Activated CD4-positive, alpha-beta memory T cell treated with anti-CD3 and anti-CD28 coated beads, Interleukin-2, amount 10 ng/mL, durations not matched to agents 7 days and 5 days (primary cell): Measurements from ENCODE around the gene MEOX2. TPM values are rescaled to one million over a fixed set of nuclear protein-coding genes. Genes with fewer than 3 reads are reported as not detected.

Source experiments
- CTCF ChIA-PET: fragments of 350-600 bp; sonication (Branson Sonifier 250); formaldehyde crosslinking; loops from one replicate; lab custom pipeline; 2021; ENCODE audit warnings: antibody characterized with exemption, inconsistent platforms; lab: Charles Lee
- POLR2A ChIA-PET: fragments of 350-600 bp; sonication (Branson Sonifier 250); formaldehyde crosslinking; loops from one replicate; lab custom pipeline; 2021; ENCODE audit warnings: antibody characterized with exemption; lab: Charles Lee
- DNase-seq: peaks from one replicate; pipeline ENCODE4 v3.0.0-alpha.2; 2020
- H3K27ac Mint-ChIP-seq: one replicate; pipeline ENCODE4 v1.8.0; 2021; ENCODE audit warnings: mild to moderate bottlenecking, mixed read lengths
- H3K27me3 Mint-ChIP-seq: one replicate; pipeline ENCODE4 v1.8.0; 2021; ENCODE audit warnings: mixed read lengths
- H3K36me3 Mint-ChIP-seq: one replicate; pipeline ENCODE4 v1.8.0; 2021; ENCODE audit warnings: low read depth, mixed read lengths
- H3K4me1 Mint-ChIP-seq: one replicate; pipeline ENCODE4 v1.8.0; 2021; ENCODE audit warnings: mixed read lengths
- H3K4me3 Mint-ChIP-seq: one replicate; pipeline ENCODE4 v1.8.0; 2021; ENCODE audit warnings: mild to moderate bottlenecking, mixed read lengths
- H3K9me3 Mint-ChIP-seq: one replicate; pipeline ENCODE4 v1.8.0; 2021; ENCODE audit warnings: mixed read lengths
- total RNA-seq, 2 experiments: library from RNA; stranded (reverse); gene quantifications; one replicate each; pipeline ENCODE4 v1.2.3, GENCODE V29; 2021

MEOX2 gene
- not detected for total RNA-seq

DNA sequence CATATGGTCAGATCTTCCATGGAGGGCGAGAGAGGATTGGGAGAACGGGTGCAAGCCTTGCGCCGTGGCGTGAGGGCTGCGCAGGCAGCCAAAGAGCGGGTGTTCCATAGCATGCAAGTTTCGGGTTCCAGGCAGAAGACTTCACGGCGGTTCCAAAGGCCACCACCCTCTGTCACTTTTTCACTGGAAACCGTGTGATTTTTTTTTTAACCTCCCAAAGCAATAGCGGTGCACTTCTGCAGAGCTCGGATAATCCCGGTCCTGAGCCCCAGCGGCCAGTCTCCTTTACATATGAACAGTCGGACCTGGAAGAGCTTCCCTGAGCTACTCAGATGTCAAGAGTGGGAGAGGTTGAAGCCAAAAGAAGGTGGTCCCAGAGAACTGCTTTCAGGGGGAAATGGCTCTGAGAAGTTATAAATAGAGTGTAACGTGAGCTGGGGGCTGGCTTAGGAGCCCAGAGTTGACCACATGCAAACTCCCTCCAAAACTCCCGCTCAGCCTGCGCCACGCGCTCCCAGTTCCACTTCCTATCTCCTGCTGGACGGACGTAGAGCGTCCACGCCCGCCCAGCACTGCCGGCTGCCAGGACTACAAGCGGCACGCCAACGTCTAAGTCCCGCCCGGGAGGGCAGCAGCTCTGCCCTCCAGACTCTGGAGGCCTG, at the start of gene MEOX2:
MEOX2 (minus strand) TSS at position 389 of the 662 bp plus-strand sequence; CDS start at position 108, 281 bp downstream.
- ChIA-PET CTCF (no interaction called here), POLR2A (no interaction called here)
- no peaks in the 10 kb centered on the region for H3K4me1 Mint-ChIP-seq
- peaks cover 37% of the 10 kb centered on the region for H3K27me3 Mint-ChIP-seq
- H3K9me3 Mint-ChIP-seq = no peaks in the 10 kb centered on the region
- DNase-seq = no peak
- no peak within 1 kb of the TSS for H3K27ac Mint-ChIP-seq
- H3K4me3 Mint-ChIP-seq = no peak within 1 kb of the TSS
- no peaks in the 10 kb centered on the region for H3K36me3 Mint-ChIP-seq

DNA sequence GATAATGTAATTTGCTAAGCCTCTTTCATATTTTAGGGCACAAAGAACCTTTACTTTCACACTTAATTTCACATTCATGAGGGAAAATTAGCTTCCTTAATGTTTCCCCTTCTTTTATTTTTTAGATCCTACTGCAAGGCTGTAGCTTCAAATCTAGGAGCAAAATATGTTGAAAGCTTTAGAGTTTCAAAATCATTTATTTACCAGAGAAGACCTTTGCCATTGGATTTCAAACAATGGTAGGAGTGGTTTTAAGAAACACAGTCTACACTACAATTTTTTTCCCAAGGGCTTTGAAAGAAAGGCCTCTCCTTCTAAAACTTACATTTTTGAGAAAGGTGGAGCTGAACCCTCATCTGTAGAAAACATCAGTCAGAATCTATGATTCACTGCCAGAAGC, 43.3 kb upstream of the MEOX2 start:
- POLR2A ChIA-PET = no interaction called here
- Mint-ChIP-seq H3K36me3 (no peaks in the 10 kb centered on the region), H3K27me3 (no peaks in the 10 kb centered on the region), H3K4me3 (no peak overlapping the region), H3K27ac (no peak overlapping the region), H3K9me3 (no peaks in the 10 kb centered on the region), H3K4me1 (no peaks in the 10 kb centered on the region)
- no peak for DNase-seq
- CTCF ChIA-PET = no interaction called here

DNA sequence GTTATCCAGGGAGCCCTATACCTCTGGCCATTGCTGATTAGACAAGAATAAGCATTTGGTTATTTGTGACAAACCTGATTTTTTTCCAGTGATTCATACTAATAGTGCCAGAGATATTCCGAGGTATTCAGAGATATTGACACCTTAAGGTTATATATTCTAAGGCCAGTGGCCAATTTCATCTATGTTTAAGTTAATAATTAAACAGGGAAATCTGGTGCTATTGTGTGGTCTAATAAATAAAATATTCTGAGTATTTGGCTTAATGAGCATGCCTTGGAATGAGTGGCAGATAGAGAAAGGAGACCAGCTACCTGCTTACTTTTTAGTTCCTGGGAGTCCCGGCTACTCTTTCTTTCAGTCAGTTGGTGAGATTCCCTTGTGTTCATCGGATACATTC, 38.6 kb upstream of the MEOX2 start:
- Mint-ChIP-seq H3K36me3 (no peaks in the 10 kb centered on the region), H3K4me1 (no peaks in the 10 kb centered on the region), H3K27me3 (no peaks in the 10 kb centered on the region), H3K4me3 (no peak overlapping the region), H3K27ac (no peak overlapping the region), H3K9me3 (no peaks in the 10 kb centered on the region)
- POLR2A ChIA-PET = no interaction called here
- CTCF ChIA-PET = no interaction called here
- no peak for DNase-seq

DNA sequence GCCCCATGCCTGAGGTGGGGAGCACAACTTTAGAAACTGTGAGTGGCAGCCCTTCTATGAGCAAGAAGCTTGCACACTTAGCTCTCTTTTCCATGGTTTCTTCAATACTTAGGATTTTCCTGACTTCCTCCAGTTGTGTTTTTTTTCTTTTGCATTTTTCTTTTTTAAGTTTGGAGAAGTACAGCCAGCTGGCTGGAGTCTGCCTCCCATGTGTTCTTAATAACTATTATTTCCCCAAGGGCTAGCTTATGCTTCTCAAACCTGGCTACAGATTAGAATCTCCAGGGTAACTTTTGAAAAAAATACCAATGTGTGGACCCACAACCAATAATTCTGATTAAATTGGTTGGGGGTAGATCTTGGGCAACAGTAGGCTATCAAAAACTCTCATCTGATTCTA, 37.4 kb upstream of the MEOX2 start:
- Mint-ChIP-seq H3K27me3 (no peaks in the 10 kb centered on the region), H3K36me3 (no peaks in the 10 kb centered on the region), H3K9me3 (no peaks in the 10 kb centered on the region), H3K4me1 (no peaks in the 10 kb centered on the region), H3K4me3 (no peak overlapping the region), H3K27ac (no peak overlapping the region)
- no peak for DNase-seq
- ChIA-PET CTCF (no interaction called here), POLR2A (no interaction called here)

DNA sequence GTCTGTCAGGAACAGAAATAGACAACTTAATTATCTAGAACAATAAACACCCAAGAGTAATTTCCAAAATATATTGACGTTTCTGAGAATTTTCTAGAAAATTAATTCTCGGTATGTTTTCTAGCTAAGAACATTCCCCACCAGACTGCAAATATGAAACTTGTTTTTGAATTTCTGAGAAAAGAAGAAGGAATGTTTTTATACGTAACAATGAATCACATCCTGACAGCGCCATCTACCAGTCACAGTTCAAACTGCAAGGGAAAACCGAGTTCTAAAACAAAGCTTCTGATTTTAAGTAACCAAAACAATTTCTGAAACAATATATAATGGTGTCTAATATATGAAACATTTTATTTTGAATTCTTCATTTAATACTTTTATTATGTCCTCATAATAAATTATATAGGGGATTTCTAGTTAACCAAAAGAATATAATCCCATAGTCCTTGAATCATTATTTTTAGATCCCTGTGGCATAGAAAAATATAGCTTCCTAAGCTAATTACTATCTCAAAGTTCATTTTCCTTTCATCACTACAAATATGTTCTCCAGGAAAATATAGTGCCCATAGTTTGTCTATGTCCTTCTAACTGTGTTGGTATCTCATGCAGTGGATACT, 34.5 kb upstream of the MEOX2 start:
- ChIA-PET CTCF (interaction anchor here (1.4 kb wide), 2 partner anchors 11 to 17 kb away, joined by 3 to 11 read pairs; no protein-coding TSS in a partner anchor), POLR2A (no interaction called here)
- H3K4me3 Mint-ChIP-seq = no peak overlapping the region
- H3K27me3 Mint-ChIP-seq = no peaks in the 10 kb centered on the region
- no peaks in the 10 kb centered on the region for H3K9me3 Mint-ChIP-seq
- H3K4me1 Mint-ChIP-seq = no peaks in the 10 kb centered on the region
- H3K27ac Mint-ChIP-seq = no peak overlapping the region
- no peaks in the 10 kb centered on the region for H3K36me3 Mint-ChIP-seq
- no peak for DNase-seq

DNA sequence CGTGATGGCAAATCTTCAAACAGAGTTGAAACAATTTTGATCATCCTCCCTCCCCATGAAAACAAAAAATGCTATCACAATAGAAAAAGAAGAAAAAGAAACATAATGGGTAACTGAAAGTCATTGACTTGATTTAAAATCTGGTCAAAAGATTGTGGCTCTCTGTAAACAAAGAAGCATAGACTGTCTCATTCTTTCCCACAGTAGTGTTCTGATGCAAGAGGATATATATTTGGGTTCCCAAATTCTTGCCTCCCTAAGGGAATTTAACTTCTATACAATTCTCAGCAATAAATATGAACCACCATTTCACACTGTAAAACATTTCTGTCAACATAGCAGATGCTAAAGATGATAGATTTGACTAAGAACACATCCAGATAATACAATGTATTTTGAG, 32.8 kb upstream of the MEOX2 start:
- no peaks in the 10 kb centered on the region for H3K27me3 Mint-ChIP-seq
- no peak overlapping the region for H3K27ac Mint-ChIP-seq
- no peaks in the 10 kb centered on the region for H3K36me3 Mint-ChIP-seq
- no peak overlapping the region for H3K4me3 Mint-ChIP-seq
- POLR2A ChIA-PET = no interaction called here
- no peak for DNase-seq
- H3K9me3 Mint-ChIP-seq = no peaks in the 10 kb centered on the region
- CTCF ChIA-PET = no interaction called here
- no peaks in the 10 kb centered on the region for H3K4me1 Mint-ChIP-seq

DNA sequence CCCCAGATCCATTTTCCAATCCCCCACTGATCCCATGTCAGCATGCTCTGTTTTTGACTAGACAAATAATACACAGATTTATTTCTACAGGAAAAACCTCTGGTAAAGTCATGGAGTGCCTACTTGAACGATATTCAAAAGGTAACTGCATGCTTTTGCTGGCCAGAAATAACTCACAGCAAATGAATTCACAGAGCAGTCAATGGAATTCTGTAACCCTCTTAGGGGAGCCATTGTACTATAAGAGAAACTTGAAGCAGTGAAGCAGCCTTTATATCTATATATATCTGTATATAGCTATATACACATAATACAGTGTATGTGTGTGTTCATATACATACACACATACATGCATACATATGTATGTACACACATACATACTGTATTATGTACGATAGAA, 29.0 kb upstream of the MEOX2 start:
- no peak overlapping the region for H3K4me3 Mint-ChIP-seq
- no peaks in the 10 kb centered on the region for H3K4me1 Mint-ChIP-seq
- POLR2A ChIA-PET = no interaction called here
- CTCF ChIA-PET = no interaction called here
- no peaks in the 10 kb centered on the region for H3K27me3 Mint-ChIP-seq
- no peaks in the 10 kb centered on the region for H3K36me3 Mint-ChIP-seq
- no peak for DNase-seq
- no peaks in the 10 kb centered on the region for H3K9me3 Mint-ChIP-seq
- no peak overlapping the region for H3K27ac Mint-ChIP-seq

DNA sequence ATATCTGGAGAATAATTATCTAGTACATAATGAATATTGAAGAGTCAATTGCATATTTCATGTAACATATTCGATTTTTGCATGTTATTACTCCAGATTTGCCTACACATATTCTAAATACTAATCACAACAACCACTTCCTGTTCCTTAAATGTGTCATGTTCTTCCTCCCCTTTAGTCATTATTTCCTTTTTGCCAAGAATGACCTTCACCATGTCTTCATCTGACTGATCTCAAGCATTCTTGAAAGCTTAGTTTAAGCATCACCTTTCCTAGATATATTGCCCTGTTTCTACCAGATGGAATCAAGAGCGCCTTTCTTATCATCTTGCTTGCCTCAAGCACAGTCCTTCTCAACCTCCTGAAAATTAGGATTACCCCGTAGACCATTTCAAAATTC, 23.5 kb upstream of the MEOX2 start:
- CTCF ChIA-PET = interaction anchor here (2.9 kb wide), 1 partner anchor 11 kb away, joined by 11 read pairs; no protein-coding TSS in a partner anchor
- peaks cover 6% of the 10 kb centered on the region for H3K4me1 Mint-ChIP-seq
- POLR2A ChIA-PET = no interaction called here
- DNase-seq = no peak
- H3K27me3 Mint-ChIP-seq = no peaks in the 10 kb centered on the region
- no peak overlapping the region for H3K27ac Mint-ChIP-seq
- no peak overlapping the region for H3K4me3 Mint-ChIP-seq
- H3K36me3 Mint-ChIP-seq = no peaks in the 10 kb centered on the region
- peaks cover 5% of the 10 kb centered on the region for H3K9me3 Mint-ChIP-seq

DNA sequence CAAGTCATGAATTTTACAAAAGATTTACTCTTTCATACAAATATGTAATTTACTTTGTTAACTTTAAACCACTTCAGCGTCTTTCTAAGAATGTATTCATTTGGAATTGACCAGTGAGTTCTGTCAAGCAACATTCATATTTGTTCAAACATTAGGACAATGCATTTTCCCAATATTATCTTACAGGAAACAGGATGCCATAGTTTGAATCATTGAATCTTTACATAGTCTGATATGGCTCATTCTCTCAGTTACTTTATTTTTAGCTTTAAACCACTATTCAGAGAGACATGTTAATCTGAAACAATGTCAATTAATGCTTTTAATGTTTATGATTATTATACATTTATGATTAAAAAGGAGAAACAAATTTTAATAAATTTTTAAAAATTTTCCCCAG, 21.1 kb upstream of the MEOX2 start:
- H3K27ac Mint-ChIP-seq = no peak overlapping the region
- DNase-seq = no peak
- H3K36me3 Mint-ChIP-seq = no peaks in the 10 kb centered on the region
- peaks cover 6% of the 10 kb centered on the region for H3K4me1 Mint-ChIP-seq
- ChIA-PET CTCF (no interaction called here), POLR2A (no interaction called here)
- no peaks in the 10 kb centered on the region for H3K27me3 Mint-ChIP-seq
- no peak overlapping the region for H3K4me3 Mint-ChIP-seq
- H3K9me3 Mint-ChIP-seq = peaks cover 8% of the 10 kb centered on the region

DNA sequence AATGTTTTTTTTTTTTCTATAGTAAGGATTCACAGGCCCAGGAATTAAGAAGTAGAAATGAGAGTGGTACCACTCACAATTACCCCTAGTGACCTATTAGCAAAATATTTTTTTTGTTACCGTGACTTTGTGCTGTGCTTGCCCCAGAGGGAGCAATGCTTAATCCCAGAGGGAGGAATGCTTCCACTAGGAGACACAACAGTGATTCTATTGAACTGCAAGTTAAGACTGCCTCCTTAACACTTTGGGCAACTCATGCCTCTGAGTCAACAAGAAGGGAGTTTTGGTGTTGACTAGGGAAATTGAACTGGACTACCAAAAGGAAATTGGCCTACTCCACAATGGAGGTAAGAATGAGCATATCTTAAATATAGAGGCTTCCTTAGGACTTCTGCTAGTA, 17.2 kb upstream of the MEOX2 start:
- Mint-ChIP-seq H3K9me3 (peaks cover 7% of the 10 kb centered on the region), H3K36me3 (no peaks in the 10 kb centered on the region), H3K27ac (no peak overlapping the region), H3K4me3 (no peak overlapping the region), H3K4me1 (no peaks in the 10 kb centered on the region), H3K27me3 (no peaks in the 10 kb centered on the region)
- ChIA-PET CTCF (no interaction called here), POLR2A (no interaction called here)
- DNase-seq = no peak

DNA sequence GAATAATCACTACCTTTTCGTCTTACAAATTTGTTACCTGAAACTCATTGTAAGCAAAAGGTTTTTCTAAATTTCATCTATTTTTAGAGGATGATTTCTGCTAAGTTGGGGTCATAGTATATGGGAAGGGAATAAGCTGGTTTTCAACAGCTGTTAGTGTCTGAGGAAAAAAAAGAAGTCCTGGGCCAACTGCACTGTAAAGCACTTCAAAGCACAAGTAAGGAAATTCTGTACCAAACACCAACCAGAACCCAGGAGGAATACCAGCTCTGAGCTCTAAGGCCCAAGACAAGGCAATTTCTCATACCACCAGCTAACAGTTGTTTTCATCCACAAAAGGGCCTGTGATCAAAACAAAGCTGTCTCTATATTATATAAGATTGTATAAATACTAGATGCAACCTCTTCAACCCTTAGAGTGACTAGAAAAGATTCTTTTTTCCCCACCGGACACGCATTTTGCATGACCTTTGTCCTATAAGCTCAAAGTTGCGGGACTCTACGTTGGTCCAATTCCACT, 6.1 kb upstream of the MEOX2 start:
- no peak for DNase-seq
- no peaks in the 10 kb centered on the region for H3K36me3 Mint-ChIP-seq
- no peaks in the 10 kb centered on the region for H3K4me1 Mint-ChIP-seq
- ChIA-PET CTCF (no interaction called here), POLR2A (no interaction called here)
- no peak overlapping the region for H3K4me3 Mint-ChIP-seq
- no peak overlapping the region for H3K27ac Mint-ChIP-seq
- peaks cover 12% of the 10 kb centered on the region for H3K27me3 Mint-ChIP-seq
- no peaks in the 10 kb centered on the region for H3K9me3 Mint-ChIP-seq

DNA sequence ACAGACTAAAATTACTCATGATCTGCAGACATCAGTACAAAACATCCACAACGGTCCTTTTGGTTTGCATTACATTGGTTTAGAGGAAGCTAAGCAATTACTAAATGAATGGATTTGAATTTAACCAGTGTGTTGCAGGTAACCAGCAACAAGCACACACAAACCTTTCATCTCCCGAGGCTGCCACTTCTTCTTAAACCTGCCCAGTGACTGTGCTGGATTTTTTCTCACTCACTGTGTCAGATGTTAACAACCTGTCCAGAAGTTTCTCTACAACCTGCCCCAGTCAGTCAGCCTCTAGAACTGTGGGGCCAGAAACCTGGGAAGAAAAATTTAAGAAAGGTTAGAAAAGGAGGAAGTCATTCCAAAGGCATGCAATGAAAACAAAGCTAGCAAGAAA, 2.4 kb upstream of the MEOX2 start:
- CTCF ChIA-PET = no interaction called here
- H3K27me3 Mint-ChIP-seq = peaks cover 37% of the 10 kb centered on the region

DNA sequence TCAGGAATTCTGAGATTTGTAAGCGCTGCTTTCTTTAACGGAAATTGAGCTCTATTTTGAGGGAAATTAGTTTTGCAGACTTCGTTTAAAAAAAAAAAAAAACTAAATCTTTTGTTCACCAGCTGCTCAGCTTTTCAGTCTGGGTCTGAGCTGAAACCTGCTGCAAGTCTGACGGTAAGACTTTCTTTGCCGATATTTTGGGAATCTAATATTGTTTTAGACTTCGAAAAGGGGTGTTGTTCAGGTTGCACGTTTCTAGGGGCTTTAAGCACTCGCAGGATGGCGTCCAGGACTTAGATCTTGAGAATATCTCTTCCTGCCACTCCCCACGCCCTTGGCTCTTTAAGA, 1.8 kb upstream of the MEOX2 start:
- no peaks in the 10 kb centered on the region for H3K9me3 Mint-ChIP-seq
- no peak for DNase-seq
- H3K4me3 Mint-ChIP-seq = no peak overlapping the region
- H3K36me3 Mint-ChIP-seq = no peaks in the 10 kb centered on the region
- ChIA-PET POLR2A (no interaction called here), CTCF (no interaction called here)
- H3K27ac Mint-ChIP-seq = no peak overlapping the region
- no peaks in the 10 kb centered on the region for H3K4me1 Mint-ChIP-seq
- H3K27me3 Mint-ChIP-seq = peaks cover 37% of the 10 kb centered on the region

More for the DNA sequence above, 2.4 kb upstream of the MEOX2 start:
- no peaks in the 10 kb centered on the region for H3K4me1 Mint-ChIP-seq
- H3K9me3 Mint-ChIP-seq = no peaks in the 10 kb centered on the region
- no peaks in the 10 kb centered on the region for H3K36me3 Mint-ChIP-seq
- no peak overlapping the region for H3K4me3 Mint-ChIP-seq
- no peak overlapping the region for H3K27ac Mint-ChIP-seq
- POLR2A ChIA-PET = no interaction called here
- no peak for DNase-seq
